NCI-H226 (cell line): ENCODE data around the gene SNED1.

Experiments used
- DNase-seq: peaks from one replicate; pipeline ENCODE4 v3.0.0-alpha.2; 2015

Gene SNED1

DNA sequence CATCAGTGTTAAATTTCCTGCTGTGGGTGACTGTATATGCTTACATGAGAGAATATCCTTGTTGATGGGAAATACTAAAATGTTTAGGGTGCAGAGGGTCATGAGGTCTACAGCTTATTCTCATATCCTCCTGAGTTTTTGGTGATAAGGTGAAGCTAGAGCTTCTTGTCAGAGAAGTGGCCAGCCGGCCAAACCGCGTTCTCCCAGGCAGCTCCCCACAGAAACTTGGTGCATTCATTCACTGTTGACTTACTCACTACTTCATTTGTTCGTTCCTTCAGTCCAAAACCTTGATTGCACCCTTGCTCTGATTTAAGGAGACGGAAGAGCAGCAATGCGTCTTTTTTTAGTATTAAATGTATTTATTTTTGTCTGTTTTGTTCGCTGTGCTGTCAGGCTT lies 8.7 kb downstream of the SNED1 start:
- no peak for DNase-seq

DNA sequence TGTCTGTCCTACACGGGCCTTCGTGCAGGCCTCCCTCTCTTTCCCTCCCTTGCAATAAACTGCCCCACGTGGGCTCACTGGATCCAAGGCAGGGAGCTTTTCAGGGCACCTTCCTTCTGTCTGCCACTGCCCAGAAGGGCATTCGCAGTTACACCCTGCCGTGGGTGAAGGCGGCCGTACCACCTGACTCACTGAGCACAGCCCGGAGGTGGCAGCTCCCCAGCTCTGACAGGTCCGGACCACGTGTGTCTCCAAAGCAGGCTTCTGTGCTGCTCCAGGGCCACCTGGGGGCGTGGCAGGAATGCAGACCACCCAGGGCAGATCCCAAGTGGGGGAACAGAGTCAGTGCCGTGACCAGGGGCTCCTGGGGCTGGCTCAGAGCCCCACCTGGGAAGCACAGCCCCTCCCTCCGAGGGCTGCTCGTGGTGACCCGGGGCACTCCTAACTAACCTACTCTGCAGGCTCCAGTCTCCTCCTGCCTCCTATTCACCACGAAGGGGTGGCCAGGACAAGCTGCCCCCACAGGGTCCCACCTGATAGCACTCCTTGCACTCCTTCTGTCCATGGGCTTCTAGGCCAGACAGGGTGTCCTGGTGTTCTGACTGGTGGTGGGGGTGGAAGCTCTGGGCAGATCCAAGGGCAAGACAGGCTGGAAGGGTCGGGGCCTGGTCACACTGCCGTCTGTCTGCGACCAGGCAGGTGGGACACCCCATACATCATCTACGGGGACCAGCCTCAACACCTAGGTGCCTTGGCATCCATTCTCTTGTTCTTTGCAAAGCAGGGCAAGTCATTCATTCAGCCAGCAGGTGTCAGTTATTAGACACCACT lies 9.7 kb downstream of the SNED1 start:
- DNase-seq = no peak

DNA sequence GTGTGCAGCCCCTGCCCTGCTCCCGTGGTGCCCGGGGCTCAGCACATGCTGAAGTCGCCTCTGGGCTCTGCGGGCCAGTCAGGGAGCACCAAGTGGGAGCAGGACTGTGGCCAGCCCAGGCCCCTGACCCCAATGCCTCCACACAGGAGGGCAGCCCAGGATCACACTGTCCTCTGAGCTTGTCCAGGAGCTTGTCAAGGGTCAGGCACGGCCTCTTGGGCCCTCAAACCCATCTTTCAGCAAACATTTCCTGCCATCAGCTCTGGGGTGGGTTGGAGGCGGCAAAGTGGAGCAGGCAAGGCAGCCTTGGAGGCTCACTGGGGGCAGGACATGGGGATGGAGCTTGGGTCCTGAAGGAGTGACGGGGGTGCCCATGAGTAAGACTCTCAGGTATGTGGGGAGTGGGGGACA lies 10.3 kb downstream of the SNED1 start:
- no peak for DNase-seq

DNA sequence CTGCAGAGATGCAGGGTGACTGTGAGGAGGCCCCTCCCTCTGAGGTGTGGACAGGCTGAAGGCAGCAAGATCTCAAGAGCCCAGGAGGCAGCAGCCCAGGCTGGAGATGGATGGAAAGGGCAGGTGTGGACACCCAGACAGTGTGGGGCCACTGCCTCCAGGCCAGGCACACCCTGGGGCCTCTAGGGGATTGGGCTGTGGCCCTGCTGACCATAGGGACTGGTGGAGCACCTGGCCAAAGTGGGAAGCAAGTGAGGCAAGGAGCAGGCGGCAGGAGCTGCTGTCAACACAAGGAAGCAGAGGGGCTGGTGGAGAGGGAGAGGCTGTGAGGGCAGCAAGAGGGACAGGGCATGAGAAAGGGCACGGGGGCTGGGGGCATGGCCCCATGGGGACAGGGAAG lies 10.8 kb downstream of the SNED1 start:
- DNase-seq = no peak

DNA sequence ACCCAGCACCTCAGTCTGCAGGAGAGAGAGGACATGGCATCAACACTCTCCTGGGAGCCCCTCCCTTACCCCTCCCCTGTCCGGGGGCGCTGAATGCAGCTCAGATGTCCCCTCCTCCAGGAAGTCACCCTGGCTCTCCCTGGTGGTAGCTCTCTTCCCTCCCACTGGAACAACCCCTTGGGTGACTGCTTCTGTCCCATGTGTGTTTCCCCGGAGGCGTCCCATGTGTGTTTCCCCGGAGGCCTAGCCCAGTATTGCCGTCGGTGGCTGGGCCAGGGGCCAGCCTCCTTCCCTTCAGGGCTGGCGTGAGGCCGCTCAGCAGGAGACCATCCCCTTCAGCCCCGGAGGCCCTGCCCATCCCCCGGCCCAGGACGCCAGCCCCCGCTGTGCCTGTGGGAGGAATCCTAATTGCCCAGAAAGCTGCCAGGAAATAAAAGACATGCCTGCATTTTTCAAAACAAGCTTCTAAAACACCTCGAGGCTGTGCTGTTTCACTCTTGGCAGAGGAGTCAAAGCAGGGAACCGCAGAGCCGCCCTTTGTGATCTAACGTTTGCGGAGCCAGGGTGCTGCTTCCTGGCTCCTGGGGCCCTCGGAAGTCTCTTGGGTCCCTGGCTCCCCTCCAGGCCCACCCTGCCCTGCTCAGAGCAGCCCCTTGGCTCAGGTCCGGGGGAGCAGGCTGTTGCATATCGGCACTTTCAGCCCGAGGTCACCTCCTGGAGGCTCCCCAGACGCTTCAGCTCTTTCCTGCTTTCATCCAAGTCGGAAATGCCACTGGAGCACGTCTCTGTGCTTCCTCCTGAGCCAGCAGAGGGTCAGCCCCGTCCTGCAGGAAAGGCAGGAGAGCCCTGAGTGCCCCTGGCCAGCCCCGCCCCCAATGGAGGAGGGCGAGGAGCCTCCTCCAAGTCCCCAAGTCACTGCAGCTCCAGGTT lies 11.4 kb downstream of the SNED1 start:
- DNase-seq = peak; percentile 87

DNA sequence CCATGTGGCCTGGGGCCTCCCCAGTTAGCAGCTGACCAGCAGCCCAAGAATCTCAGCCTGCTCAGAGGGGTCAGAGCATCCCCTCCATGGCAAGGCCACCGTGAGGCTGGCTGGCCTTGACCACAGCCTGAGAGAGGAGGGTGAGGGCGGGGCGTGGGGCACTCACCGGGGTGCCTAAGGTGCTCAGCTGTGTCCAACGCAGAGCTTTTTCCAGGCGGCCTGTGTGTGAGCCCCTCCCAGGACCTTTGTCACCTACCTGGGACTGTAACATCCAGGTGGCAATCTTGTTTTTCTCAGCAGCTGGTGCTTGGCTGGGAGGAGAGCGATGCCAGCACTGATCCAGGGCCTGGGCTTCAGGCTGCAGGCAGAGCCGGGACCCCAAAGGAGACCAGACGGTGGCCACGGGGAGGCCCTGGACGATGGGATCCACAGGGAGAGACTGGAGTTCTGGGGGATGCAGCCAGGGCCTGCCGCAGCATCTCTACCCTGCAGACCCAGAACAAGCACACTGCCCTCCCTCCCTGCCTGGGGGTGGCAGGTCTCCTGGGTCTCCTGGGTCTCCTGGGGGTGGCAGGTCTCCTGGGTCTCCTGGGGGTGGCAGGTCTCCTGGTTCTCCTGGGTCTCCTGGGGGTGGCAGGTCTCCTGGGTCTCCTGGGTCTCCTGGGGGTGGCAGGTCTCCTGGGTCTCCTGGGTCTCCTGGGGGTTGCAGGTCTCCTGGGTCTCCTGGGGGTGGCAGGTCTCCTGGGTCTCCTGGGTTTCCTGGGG lies 12.3 kb downstream of the SNED1 start:
- no peak for DNase-seq

DNA sequence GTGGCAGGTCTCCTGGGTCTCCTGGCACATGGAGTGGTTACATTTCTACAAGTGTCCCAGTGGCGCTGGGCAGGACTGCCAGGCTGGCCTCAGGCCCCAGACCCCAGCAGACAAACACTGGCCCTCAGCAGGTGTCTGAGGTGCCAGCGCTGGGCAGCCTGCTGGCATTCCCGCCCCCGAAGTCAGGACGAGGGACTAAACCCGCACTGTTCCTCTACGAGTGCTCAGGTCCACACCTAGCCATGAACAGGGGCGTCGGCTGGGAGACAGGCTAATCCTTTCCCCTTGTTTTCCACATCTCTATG lies 12.8 kb downstream of the SNED1 start:
- no peak for DNase-seq

DNA sequence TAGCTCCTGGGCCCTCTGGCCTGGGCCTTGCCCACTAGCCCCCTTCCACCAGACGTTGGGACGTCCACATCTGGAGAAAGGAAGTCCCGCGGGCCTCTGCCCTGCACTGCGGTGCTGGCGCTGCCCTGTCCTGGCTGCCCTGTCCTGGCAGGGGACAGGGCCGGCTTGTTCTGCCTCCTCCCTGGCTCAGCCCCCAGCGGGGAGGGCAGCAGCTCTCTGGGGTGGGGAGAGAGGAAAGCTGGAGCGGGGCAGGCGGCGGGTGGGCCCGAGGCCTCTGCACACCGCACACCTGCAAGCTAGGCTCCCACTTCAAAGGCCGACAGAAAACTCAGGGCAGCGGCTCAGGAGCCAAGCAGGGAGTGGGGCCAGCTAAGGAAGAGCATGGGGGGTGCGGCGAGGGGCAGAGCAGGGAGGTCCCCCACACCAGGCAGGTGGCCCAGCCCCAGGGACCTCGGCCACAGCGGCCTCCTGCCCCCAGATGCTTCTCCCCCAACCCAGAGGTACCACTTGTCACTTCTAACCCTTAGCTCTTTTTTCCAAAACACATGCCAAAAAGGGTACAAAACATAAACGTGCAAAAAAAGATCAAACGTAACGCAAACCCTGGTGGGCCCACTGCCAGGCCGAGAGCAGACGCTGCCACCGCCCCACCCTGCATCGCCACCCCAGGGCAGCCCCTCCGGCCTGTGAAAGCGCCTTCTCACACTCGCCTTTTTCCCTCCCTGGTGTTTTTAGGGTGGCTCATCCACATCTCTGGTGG lies 13.5 kb downstream of the SNED1 start:
- DNase-seq = no peak

DNA sequence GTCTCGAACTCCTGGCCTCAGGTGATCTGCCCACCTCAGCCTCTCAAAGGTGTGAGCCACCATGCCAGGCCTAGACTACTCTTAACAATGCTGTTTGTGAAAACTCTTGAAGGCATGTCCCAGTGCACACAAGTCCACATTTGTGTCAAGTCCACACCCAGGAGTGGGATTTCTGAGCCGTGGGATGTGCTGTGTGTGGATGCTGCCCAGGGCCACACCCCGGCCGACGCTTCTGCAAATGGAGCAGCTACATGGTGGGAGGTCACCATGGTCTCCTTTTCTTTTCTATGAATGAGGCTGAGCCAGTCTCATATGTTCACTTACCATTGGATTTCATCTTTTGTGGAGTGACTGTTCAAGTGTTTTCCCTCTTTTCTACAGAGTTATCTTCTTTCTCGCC lies 15.8 kb downstream of the SNED1 start:
- no peak for DNase-seq

DNA sequence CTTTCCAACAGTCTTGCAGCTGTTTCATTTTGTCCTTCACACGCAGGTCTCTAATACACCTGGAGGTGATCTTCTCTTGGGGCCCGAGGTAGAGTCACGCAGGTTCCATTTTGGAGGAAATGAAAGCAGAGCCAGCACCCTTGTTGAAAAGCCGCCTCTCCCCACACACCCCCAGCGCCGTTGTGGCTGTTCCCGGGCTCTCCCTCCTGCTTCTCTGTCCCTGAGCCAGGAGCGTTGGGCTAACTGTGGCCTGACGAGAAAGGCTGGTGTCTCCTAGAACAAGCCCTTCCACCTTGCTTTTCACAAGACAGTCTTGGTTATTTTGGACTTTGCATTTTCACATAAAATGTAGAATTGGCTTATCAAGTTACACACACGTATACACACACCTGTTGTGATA lies 16.3 kb downstream of the SNED1 start:
- no peak for DNase-seq

DNA sequence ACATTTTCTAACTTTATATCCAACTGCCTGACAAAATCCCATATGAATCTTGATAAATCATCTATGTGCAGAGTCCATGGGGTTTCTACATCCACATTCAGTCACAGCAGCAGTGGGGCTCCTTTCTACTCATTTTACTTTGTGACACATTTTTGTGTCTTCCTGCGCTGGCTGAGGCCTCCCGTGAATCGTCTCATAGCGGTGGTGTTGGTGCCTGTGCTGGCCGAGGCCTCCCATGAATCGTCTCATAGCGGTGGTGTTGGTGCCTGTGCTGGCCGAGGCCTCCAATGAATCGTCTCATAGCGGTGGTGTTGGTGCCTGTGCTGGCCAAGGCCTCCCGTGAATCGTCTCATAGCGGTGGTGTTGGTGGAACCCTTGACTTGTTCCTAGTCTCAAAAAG lies 17.0 kb downstream of the SNED1 start:
- no peak for DNase-seq

DNA sequence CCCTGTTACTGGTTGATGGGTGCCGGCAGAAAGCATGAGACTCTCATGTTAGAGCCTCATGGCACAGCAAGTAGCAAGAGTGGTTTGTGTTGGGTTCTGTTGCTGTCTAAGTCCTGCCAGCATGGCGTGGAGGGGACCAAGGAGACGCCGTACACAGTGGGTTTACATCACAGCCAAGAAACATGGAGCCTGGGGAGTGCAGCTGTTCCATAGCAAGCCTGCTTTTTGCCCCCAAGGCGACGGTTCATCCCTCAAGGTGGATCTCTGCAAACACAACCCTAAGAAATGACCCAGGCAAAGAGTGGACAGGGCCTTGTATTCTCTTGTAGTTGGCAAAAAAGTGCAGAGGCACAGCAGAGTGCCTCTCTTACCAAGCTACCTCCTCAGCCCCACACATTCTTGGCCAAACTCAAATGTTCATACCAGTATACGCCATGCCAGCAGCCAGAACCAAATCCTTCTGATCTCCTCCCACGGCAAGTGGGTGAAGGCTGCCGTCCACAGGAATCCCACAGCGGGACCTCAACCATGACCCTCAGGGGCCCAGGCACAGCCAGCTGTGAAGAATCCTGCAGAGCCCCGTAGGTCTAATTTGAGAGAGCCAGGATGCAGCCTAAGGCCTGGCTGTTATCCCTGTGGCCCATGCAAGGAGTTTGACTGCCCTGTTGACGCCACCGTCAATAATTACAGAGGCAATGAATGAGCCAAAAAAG lies 19.0 kb downstream of the SNED1 start:
- DNase-seq = no peak

DNA sequence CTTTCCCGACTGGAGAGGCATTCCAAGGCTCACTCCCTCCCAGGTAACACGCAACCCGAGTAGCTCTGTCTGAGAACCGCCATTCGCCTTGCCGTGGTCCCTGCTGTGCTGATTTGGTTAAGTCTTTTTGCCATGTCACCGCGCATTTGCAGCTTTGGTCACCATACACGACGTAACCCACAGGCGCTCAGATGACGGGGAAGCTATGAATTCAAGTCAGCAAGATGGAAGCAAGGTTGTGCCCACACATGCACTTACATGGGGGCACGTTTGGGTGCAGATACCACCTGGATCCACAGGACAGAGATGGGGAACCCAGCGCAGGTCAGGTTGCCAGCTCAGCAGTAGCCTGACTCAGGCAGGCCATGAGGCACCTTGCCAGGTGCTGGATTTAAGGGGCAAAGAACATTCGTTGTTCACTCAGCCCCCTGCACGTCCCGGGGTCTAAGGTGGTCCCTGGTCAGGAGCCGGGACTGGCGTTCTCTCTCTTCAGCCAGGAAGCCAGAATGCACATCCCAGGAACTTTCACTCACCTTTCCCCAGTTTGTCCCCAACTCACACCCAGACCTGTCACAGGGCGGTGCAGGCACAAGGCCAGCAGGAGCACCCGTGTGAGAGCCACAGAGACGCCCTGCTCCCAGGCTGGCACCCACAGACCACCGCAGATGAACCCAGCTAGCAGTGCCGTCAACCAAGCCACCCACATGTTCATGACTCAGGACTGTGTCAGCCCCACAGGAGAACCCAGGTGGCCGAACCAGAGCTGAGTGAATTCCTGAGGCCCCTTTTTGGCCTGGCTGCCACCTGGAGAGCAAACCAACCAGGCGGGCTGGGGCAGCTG lies 19.9 kb downstream of the SNED1 start:
- DNase-seq = no peak

DNA sequence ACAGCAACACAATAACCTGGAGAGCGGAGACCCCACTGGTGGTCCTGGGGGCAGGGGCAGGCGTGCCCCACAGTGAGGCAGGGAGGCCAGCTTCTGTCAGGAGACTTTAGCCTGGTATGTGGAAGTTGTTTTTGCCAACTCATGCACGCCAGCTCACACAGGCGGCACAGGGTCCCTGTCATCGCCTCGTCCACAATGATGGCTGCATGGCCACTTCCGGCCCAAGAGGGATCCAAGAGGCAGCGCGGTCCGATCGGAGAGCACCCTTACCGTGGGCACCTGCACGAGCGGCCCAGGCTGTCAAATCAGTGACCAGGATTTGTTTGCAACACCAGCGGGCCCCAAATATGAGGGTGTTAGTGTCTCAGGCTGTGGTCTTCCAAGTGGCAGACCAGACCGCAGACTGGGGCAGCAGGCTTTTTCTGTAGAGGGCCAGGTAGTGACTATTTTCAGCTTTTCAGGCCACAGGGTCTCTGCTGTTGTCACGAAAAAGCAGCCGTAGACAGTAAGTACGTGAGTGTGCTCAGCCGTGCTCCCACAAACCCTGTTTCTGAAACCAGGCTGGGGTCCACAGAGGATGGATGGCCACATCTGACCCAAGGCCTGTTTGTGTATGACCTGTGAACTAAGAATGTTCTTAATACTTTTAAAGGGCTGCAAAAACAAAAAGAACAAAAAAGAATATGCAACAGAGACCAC lies 21.2 kb downstream of the SNED1 start:
- DNase-seq = no peak

DNA sequence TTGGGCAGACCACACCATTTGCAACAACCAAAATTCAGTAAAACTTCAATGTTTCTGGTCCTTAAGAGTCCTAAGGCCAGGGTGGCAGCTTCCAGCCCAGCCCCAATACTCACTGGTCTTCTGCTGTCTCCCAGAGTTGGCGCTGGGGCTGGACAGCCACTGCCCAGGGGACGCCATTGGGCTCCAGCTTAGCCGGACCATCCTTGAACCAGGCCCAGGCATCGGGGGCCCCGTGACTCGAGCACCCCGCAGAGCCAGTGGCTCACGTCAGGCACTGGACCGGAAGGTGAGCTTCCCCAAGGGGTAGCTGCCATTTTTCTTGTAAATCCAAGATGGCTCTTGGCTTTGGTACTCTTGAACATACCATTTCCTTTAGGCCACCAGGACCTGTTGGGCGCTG lies 21.8 kb downstream of the SNED1 start:
- DNase-seq = no peak

DNA sequence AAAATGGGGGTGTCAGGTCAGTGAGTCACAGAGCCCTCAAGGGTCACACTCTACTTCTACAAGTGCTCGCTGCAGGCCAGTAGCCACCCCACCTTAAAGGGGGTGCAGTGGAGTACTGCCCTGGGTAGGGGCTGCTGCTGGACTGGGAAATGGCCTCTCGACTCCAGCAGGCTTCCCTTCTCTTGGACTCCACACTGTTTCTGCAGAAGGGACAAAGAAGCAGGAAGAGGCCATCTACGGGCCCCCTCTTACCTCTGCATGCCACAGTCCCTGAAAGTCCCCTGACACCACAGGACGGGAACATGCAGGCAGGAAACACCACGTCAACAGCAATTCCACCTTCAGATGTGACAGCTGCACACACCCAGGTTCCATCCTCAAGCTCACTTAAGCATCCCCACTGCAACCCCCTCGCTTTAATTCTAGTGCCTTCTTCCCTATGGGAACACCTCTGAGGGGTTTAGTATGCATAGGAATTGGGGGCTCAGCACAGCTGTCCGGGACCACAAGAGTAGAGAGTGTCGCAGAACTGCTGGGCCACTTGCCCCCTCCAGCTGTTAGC lies 22.3 kb downstream of the SNED1 start:
- no peak for DNase-seq

DNA sequence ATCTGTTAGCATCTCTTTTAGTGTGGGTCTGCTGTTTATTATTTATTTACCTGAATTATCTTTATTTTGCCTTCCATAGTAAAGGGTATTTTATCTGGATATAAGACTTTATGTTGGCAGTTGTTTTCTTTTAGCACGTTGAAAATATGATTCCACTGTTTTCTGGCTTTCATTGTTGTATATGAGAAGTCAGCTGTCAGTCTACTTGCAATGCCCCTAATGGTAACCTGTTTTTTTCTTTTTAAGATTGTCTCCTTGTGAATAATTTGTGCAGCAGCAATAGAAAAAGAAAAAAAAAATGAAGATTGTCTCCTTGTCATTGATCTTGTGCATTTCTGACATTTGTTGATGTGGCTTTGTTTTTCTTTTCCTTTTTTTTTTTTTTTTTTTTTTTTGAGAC lies 27.2 kb downstream of the SNED1 start:
- no peak for DNase-seq

DNA sequence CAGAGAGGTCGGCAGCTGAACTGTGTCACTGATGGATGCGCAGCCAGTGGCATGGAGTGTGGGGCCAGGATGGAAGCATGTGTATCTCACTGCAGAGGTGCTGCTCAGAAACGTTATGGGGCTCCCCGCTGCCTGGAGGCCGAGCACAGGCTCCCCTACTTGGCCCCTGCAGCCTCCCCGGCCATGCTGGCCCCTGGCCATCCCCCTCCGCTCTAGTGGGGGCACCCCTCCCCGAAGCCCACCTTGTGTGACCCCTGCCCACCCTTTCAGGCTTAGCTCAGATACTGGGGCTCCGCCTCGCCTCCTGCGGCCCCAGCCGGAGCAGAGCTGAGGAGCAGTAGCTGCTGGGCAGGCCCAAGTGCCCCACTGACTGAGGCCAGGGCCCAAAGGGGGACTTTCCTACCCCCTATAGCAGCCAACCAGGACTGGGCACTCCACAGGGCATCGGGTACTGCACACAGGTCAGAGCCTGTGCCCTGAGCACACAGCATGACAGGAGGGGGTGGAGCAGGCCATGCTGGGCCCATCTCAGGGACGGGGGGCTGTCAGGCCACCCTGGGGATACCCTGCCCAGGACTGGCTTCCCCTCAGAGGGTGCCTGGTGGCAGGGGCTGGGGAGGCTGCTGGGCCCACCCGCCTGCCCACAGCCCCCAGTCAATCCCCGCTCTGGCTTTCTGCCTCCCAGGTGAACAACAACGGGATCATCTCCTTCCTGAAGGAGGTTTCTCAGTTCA lies 31.3 kb downstream of the SNED1 start:
- DNase-seq = no peak

DNA sequence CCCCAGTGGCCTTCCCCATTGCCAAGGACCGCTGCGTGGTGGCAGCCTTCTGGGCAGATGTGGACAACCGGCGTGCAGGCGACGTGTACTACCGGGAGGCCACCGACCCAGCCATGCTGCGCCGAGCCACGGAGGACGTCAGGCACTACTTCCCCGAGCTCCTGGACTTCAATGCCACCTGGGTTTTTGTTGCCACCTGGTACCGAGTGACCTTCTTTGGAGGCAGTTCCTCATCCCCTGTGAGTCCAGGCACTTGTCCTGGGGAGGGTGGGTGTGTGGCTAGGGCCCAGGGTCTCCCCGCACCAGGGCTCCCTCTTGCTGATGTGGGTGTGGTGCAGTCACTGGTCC lies 31.9 kb downstream of the SNED1 start:
- no peak for DNase-seq

DNA sequence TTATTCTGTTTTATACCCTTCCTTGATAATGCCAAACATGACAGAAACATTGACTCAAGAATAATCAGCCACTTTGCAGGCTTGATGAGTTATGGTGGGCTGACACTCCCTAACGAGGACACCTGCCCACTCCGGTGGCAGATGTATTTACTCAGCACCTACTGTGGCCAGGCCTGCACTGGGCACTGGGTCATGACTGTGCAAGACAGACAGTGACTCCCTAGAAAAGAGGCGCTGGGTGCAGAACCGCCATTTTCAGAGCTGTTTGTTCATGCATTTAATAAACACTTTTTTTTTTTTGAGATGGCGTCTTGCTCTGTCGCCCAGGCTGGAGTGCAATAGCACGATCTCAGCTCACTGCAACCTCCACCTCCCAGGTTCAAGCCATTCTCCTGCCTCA lies 32.5 kb downstream of the SNED1 start:
- DNase-seq = no peak
